GM19239 (cell line): ENCODE data around the gene FKBP5.
"Not testable (repeated sequence)": the region's sequence is repeated elsewhere in the genome, so short reads cannot be mapped to it uniquely, and the experiment has no call there.

ENCODE experiments used
- DNase-seq: peaks from one replicate; pipeline ENCODE4 v3.0.0; 2011; ENCODE audit warnings: low spot score; ENCODE audit not compliant: insufficient read length
- FAIRE-seq: peaks from 2 replicates; lab custom pipeline; 2011; peaks lifted over from hg19 to GRCh38; lab: Jason Lieb, UNC

Gene FKBP5

DNA sequence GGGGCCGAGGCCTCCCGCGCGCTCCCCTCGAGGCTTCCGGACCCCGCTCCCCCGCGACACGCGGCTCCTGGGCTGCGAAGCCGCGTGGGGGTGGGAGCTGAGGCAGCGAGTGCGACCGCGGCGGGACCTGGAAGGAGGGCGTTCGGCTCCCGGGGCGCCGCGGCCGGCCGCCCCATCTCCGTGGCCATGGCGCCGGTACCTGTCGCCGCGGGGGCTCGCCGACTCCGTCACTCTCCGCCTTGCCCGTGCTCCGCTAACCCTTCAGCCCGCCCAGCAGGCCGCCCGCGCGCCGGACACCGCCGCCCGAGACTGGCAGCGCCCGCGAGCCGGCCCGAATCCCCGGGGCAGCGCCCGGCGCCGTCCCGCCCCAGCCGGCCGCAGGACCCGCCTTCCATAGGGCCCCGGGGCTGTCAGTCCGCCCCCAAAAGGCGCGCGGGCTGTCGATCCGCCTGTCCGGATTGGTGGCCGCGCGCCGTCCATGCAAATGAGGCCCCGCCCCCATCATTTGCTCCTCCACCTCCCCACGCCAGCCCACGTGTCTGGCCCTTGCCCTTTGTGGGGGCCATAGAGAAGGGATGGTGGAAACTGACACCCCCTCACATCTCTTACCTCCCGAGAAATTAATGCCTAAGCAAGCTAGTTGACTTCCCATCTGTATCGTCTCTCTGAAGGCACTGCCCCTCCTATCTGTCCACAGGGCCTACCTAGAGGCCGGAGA is at the start of gene FKBP5:
Gene FKBP5 (minus strand): TSS at position 311 of the 718 bp plus-strand sequence. CDS start 46,091 bp downstream, outside the sequence.
- DNase-seq (peak; percentile 86), FAIRE-seq (peak; percentile 95)

DNA sequence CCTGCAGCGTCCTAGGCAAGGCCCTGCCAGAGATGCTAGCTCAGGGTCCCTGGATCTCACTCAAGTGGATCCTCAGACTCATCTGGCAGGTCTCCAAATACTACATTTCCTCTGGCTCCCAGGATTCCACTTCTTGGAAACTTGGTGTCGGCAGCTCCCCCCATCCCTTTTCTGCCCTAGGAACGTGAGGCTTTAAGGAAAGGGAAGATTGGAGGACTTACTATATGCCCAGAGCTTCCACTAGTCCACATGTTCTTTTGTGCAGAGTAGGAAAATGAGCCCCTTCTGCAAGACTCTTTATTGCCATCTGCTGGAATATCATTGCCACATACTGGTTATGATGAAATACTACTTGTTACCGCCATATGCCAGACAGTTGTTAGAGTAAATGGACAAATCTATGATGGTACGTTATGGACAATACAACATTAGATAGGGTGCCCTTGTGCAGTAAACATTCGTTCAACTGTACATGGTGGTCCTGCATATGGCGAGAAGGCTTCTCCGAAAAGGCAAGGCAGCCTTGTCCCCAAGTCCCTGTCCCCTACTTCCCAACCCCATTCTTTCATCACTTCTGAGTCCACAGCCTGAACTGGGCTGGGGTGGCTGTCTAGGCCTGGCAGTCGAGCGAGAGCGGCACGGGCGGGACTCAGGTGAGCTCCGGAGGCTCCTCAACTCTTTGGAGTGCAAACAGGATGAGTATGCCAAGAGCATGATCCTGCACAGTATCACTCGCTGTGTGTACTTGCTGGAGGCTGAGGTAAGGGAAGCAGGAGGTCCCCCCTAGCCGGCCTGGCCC is 48.9 kb upstream of the FKBP5 start:
- DNase-seq (peak; percentile 66), FAIRE-seq (peak; percentile 68)

DNA sequence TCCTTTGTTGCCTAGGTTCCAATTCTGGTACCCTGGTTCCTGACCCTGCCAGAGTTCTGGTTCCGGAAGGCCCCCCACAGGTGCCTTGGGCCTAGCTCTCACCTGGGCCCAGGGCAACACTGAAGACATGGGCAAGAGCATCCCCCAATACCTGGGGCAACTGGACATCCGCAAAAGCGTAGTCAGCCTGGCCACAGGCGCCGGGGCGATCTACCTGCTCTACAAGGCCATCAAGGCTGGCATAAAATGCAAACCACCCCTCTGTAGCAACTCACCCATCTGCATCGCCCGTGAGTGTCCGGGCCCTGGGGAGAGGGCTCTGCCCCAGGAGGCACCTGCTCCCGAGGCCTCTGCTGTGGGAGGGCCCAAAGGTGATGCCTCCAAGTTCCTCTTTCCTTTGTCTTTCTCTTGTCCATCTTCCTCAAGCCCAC is 48.3 kb upstream of the FKBP5 start, which contains the start of gene ARMC12:
Gene ARMC12 (plus strand): TSS at position 51 of the 431 bp plus-strand sequence. CDS start 77 bp downstream, at position 128.
- no peak for FAIRE-seq
- DNase-seq: no peak

DNA sequence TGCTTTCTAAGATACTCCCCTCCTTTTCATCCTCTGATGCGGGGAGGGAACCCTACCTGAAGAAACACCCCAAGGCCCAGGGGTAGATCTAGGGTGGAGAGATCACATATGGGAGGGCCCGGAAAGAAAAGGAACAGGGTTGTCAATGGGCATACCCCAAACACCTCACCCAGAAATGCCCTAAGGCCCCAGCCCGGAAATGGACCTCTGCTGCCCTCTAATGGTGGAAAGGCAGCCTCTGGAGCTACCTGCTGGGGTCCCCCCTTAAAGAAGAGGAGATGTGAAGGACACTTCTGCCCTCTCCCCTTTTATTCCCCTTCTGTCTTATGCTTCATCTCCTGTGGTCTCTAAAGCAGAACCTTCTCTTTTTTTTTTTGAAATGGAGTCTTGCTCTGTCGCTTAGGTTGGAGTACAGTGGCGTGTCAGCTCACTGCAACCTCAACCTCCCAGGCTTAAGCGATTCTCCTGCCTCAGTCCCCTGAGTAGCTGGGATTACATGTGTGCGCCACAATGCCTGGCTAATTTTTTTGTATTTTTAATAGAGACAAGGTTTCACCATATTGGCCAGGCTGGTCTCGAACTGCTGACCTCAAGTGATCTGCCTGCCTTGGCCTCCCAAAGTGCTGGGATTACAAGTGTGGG is 47.7 kb upstream of the FKBP5 start:
- DNase-seq (peak; percentile 69), FAIRE-seq (peak; percentile 80)

DNA sequence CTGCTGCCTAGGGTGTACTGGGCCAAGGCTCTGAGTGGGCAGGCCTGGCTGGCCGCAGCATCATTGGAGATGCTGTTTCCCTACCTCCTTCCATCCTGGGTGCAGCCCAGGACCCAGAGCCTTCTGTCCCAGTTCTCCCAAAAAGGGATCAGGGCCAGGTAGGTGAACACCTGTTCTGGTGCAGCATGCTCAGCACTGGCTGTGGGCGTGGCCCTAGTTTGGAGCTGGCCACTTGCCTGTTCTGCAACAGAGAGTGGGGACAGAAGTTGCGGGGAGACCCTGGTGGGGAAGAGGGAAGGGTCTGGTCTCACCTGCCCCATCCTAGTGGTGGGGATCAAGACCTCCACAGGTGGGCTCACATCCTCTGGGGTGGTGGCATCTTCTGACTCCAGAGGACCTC is 46.7 kb upstream of the FKBP5 start:
- FAIRE-seq: no peak
- DNase-seq: no peak

DNA sequence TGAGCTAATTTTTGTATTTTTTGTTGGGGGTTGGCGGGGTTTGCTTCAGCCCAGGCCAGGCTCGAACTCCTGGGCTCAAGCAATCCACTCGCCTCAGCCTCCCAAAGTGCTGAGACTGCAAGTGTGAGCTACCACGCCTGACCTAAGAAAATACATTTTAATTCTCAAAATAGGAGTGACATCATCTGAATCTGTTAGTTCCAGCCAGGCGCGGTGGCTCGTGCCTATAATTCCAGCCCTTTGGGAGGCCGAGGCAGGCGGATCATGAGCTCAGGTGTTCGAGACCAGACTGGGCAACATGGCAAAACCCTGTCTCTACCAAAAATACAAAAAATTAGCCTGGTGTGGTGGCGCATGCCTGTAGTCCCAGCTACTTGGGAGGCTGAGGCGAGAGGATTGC is 45.6 kb upstream of the FKBP5 start:
- not testable (repeated sequence) for FAIRE-seq, DNase-seq

DNA sequence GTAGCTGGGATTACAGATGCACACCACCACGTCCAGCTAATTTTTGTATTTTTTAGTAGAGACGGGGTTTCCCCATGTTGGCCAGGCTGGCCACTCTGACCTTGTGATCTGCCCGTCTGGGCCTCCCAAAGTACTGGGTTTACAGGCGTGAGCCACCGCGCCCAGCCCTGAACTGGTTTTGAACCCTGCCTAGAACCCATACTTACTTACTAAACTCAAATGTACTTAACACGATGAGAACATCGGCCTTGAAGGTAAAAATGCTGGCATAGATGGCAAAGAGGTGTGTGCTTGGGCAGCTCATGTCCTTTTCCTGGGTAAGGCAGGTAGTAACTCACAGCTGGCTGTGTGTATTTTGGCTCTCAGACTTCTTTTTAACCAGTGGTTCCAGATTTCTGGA is 44.9 kb upstream of the FKBP5 start:
- FAIRE-seq (no peak), DNase-seq (no peak)

DNA sequence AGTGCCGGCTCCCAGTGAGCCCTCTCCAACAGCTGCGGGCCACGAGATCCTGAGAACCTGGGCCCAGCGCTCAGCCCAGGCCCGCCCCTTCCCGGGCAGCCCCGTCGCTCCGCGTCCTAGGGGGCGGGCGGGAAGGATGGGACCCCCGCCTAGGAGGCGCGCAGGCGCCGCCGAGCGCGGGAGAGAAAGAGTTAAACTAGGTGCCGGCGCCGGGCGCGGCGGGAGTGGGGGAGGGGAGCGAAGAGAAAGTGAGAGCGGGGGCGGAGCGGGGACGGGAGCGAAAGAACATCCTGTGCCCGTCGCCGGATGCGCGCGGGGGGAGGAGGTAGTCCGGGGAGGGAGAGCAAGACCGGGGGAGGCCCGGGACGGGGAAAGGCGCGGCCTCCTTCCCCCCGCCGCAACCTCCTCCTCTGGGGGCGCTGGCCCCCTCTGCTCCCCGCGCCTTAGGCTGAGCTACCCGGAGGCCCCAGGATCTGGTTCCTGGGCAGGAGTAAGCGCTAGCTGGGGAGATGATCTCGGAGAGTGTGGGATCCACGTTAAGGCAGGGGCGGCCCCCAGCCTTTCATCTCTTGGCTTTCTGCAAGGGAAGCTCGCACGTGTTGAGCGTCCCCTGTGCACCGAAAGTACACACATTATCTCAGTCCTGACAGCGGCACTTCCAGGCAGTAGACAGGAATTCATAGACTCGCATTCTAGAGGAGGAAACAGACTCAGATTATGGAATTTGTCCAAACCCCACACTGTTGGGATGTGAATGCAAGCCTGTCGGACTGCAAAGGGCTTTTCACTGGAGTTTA is 43.2 kb upstream of the FKBP5 start:
- DNase-seq: peak; percentile 74
- FAIRE-seq: peak; percentile 76

DNA sequence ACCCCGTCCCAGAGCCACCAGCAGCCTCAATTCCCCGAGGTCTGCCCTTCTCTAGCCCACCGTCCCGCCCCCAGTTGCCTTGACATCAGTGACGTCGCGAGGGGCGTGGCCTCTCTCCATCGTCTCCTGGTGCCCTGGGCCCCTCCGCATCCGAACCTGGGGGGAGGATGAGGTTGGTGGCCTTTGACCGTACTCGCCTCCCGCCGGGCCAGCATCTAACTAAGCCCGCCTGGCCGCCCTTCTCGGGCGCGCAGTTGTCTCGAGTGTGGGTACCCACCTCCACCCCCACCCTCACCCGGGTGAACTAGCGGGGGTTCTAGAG is 42.7 kb upstream of the FKBP5 start:
- peak; percentile 83 for FAIRE-seq
- peak; percentile 68 for DNase-seq

DNA sequence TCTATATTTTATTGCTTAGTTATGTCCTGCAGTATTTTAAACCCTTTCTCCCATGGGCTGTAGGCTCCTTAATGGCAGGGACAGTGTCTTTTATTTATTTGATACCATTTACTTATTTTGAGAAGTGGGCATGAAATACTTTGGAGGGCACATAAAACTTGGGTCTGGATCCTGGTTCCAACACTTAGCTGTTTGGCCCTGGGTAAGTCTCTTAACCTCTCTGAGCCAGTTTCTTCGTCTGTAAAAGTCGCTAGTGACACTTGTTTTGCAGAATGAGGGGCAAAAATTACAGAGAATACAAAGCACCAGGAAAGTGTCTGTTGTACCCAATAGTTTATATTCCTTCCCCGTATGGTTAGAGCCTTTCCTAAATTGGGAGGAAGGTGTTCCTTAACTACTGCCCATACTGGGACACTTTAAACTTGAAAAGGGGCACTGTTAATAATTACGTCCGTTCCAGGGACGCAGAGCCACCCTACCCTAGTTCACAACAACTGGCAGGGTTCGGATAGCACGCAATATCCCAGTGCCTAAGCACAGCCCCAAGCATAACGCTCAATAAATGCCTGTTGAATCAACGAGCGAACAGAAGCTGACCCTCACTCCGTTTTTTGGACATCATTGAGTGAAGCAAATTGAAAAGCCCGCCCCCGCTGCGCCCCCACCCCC is 42.2 kb upstream of the FKBP5 start:
- no peak for FAIRE-seq
- no peak for DNase-seq

DNA sequence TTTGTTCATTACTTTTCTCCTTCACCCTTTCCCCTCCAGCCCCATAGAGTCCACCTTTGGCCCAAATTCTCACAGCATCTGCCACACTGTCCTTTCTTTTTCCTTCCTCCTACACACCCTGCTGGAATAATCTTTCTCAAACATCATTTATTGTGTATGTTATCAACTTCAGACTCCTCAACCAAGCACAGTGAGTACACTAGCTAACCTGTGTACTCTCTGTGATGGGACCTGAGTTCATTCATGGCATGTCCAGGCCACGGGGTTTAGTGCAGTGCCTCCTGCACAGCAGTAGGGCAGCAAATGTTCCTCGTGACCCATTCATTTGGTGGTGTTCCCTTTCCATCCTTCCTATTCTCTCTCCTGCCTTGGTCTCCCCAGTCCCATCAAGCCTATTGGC is 41.0 kb upstream of the FKBP5 start:
- no peak for FAIRE-seq

DNA sequence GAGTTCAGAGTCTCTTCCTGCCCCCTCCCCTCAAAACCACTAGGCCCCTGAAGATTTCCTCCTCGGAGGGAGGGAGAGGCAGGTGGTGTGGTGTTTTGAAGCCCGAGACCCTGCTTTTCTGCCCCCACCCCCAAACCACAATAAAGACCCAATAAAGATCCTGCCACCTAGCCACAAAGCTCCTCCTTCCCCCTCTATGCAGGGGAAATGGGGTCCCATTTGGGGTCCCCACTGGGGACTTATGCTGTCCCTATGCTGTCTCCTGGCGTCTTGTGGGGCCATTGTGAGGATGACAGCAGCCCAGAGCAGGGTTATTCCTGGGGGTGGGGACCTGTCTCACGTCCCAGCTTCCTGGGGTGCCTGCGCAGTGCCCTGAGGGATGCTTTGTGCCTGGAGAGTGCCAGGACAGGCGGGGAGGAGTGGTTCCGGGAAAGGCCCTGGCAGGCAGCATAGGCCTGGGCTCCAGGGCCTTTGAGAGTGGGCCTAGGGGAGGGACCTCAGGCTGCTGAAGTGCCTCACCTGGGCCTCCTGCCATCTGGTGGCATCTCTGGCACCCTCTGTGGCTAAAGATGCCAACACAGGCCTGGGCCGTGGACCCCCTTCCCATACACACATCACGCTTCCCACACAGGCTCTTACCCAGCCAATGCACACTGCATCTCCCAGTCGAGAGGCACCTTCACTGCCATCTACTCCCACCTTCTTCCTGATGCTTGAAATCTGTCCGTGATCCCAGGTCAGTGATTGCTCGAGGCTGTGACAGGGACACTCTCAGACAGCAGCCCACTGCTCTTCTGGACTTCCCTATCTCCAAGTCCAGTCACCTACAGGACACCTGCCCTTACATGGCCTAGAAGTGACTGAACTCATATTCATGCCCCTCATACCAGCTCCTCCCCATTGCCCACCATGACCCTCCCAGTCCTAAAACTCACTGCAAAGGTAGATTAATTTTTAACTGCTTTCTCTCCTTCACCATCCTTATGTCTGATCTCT is 40.3 kb upstream of the FKBP5 start:
- DNase-seq: no peak
- FAIRE-seq: no peak

More for the DNA sequence above, 41.0 kb upstream of the FKBP5 start:
- no peak for DNase-seq

DNA sequence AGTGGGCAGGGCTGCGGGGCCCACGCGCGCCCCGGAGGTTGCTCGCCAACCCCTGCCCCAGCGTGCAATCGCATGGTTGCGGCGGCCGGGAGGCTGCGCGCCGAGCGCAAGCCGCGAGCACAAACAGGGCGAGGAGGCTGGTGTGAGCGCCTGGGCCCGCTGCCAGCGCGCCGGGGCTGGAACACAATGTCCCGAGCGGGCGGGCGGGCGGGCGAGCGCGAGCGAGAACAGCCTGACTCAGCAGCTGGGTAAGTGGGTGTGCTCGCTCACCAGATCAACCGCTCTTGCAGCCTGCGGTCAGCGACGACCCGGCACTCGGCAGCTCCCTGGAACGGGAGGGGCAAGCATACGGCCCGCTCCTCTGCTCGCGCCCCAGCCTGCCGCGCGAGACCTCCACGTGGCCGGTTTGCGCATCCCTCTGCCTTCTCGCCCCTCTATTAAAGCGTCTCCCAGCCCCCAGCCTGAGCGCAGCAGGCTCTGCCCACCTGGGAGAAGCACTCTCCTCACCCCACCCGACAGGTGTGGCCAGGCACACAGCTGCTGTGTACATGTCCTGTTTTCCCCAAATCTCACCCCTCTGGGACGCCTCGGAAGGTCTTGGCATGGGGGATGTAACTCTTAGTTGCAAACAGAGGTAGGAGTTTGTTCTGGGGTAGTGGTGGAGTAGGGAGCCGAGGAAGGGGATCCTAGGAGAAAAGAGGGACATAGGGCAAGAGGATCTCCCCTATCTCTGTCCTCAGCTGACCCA is 39.4 kb upstream of the FKBP5 start:
- DNase-seq: peak; percentile 57
- FAIRE-seq: peak; percentile 65

DNA sequence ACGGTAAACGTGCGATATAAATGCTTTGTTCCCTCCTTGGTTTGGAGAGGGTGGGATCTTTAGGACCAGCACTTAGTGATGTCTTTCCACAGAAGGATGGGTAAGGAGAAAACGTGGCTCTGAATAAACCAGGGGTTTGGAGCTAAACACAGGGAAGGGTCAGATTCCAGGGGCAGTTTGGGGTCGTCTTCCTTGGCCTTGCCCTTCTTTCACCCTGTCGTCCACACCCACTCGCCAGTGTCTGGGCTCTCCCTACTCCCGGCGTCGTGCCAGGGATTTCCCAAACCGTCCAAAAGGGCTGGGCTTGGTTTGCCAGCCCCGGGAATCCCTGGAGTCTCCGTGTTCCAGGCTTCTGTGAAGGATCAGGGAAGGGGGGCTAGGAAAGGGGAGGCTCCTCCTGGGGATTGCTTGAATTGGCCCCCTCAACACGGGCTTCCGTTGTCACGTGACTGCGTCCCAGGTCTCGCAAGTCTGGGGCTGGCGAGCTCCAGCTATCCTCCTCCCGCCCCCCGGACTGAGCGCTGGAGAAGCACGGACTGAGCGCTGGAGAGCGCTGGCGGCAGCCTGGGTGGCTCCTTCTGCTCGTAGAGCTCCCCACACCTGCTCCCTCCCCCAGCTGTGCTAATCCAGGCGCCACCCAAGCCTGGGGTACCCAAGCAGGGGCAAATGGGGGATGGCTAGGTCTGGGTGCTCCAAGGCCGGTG is 38.7 kb upstream of the FKBP5 start:
- DNase-seq (peak; percentile 25), FAIRE-seq (no peak)

DNA sequence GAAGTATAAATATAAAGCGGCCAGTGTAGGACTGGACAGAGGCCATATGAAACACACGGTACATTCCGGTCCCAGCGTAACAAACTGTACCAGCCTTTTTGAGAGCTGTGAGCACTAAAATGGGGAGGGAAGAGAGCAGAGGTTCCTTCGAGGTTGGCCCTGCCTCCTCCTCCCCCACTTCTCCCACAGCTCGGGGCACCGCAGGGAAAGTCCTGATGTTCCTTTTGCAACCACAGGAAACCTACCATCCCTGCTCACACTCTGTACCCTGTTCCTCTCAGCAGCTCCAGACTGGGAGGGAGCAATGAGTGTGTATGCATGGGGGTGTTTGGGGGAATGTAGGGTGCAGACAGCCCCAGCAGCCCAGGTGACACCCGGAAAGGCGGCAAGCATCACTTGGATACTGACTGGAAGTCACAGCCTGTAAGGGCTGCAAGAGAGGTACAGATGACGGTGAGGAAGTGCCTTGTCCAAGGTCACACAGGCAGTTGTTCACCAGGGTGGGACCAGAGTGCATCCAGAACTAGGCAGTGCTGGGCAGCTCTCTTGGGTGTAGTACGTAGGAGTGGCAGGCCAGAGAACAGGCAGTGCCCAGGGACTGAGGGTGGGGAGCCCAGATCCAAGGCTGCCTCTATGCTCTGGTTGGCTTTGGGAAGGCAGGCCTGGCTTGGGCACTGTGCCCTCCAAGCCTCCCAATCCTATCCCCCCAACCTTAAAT is 37.2 kb upstream of the FKBP5 start:
- no peak for DNase-seq
- FAIRE-seq: no peak

DNA sequence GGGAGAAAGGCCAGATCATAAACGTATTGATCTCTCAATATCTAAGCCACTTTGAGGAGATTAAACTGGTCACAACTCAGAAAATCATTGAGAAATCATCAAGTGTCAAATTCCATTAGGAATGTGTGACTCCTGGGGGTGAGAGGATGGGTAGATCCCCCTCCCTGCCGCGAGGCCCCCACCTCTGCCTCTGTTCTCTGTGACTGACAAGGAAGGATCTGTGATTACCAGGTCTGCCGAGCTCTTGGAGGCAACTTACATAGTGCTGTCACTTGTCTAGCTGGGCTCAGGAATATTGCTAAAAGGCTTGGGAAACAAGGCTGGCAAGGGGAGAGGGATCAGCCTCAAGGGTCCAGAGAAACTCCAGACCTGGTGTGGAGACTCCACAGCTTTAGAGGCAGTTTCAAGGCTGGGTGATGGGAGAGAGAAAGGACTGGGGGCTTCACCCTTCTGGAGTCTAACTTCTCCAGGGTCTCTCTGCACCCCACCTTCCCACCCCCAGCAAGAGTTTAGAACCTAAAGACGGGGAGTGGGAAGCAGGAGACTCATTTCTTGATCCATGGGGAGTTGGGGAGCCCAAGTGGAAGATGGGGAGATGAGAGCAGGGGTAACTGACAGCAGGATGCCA is 36.5 kb upstream of the FKBP5 start:
- DNase-seq (no peak), FAIRE-seq (no peak)
